Measurements from ENCODE around the gene MYO7A. TPM values are rescaled to one million over a fixed set of nuclear protein-coding genes. Genes with fewer than 3 reads are reported as not detected.

MYO7A gene
- total RNA-seq, 4 donors from 2014 or later: 4.8 to 9.1 (median 6.4) TPM

DNA sequence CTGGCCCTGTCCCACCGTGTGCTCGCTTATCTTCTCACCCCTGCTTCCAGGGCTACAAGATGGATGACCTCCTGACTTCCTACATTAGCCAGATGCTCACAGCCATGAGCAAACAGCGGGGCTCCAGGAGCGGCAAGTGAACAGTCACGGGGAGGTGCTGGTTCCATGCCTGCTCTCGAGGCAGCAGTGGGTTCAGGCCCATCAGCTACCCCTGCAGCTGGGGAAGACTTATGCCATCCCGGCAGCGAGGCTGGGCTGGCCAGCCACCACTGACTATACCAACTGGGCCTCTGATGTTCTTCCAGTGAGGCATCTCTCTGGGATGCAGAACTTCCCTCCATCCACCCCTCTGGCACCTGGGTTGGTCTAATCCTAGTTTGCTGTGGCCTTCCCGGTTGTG is 86.5 kb downstream of the MYO7A start:
- Histone ChIP-seq H3K27ac (replicated peaks in 1 of 4) (no peak overlapping the region), H3K4me1 (no peaks in the 10 kb centered on the region), H3K9me3 (no peaks in the 10 kb centered on the region), H3K27me3 (no peaks in the 10 kb centered on the region), H3K4me3 (no peak overlapping the region), H3K36me3 (peaks cover 0 to 3% (median 0%) of the 10 kb centered on the region in 4 donors)
- TF ChIP-seq CTCF (IDR thresholded peaks at IDR 0.05): no peak
- no peak for TF ChIP-seq EP300 (IDR thresholded peaks at IDR 0.05)
- no peak for TF ChIP-seq POLR2AphosphoS5 (IDR thresholded peaks at IDR 0.05)
- no peak for TF ChIP-seq POLR2A (IDR thresholded peaks at IDR 0.05; ENCODE audit: low read depth)
- WGBS: 87% methylated on average over 9 of the region's 9 CpGs
- intact Hi-C loops (cut with DNase I): no loop called here
- DNase-seq (ENCODE audit: extremely low spot score): peak; percentile 81

DNA sequence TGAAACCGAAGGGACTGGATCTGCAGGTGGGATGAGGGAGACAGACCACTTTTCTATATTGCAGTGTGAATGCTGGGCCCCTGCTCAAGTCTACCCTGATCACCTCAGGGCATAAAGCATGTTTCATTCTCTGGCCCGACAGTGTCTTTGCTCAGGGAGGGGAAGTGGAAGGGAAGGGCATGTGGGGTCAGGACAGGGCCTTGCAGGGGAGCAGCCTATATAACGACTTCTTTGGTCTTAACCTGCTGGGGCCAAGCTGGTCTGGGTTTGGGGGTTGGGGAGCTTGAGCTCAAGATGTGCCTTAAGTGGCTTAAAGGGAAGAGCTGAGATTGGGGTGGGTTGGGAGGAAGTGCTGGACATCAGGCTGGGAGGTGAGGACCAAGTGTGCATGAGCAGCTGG is 87.1 kb downstream of the MYO7A start:
- Histone ChIP-seq H3K36me3 (peaks cover 0 to 3% (median 0%) of the 10 kb centered on the region in 4 donors), H3K4me1 (no peaks in the 10 kb centered on the region), H3K9me3 (no peaks in the 10 kb centered on the region), H3K27ac (replicated peaks in 1 of 4) (no peak overlapping the region), H3K4me3 (no peak overlapping the region), H3K27me3 (no peaks in the 10 kb centered on the region)
- peak; percentile 87 for DNase-seq (ENCODE audit: extremely low spot score)
- TF ChIP-seq POLR2A (IDR thresholded peaks at IDR 0.05; ENCODE audit: low read depth): no peak
- TF ChIP-seq CTCF (IDR thresholded peaks at IDR 0.05): no peak
- TF ChIP-seq POLR2AphosphoS5 (IDR thresholded peaks at IDR 0.05): no peak
- no peak for TF ChIP-seq EP300 (IDR thresholded peaks at IDR 0.05)
- WGBS: 82% methylated on average over 3 of the region's 3 CpGs
- intact Hi-C loops (cut with DNase I): no loop called here

GRCh38 chr11:77217156-77217555 is 89.1 kb downstream of the MYO7A start:
- Histone ChIP-seq H3K27ac (replicated peaks in 1 of 4) (no peak overlapping the region), H3K36me3 (peaks cover 0 to 3% (median 0%) of the 10 kb centered on the region in 4 donors), H3K27me3 (no peaks in the 10 kb centered on the region), H3K4me1 (no peaks in the 10 kb centered on the region), H3K4me3 (no peak overlapping the region), H3K9me3 (no peaks in the 10 kb centered on the region)
- no peak for DNase-seq (ENCODE audit: extremely low spot score)
- WGBS: 70% methylated on average over 2 of the region's 2 CpGs
- TF ChIP-seq EP300 (IDR thresholded peaks at IDR 0.05) (no peak), CTCF (IDR thresholded peaks at IDR 0.05) (no peak), POLR2AphosphoS5 (IDR thresholded peaks at IDR 0.05) (no peak), POLR2A (IDR thresholded peaks at IDR 0.05; ENCODE audit: low read depth) (no peak)
- intact Hi-C loops (cut with DNase I): no loop called here

- 67% methylated on average over 9 of the region's 9 CpGs for WGBS
- H3K36me3 ChIP-seq: no peaks in the 10 kb centered on the region
- no peaks in the 10 kb centered on the region for H3K9me3 ChIP-seq
- H3K27me3 ChIP-seq: peaks cover 0 to 6% (median 0%) of the 10 kb centered on the region in 4 donors
- H3K4me3 ChIP-seq: no peak overlapping the region
- no peaks in the 10 kb centered on the region for H3K4me1 ChIP-seq
- intact Hi-C loops (cut with DNase I): no loop called here
- no peak for TF ChIP-seq POLR2AphosphoS5 (IDR thresholded peaks at IDR 0.05)
- TF ChIP-seq EP300 (IDR thresholded peaks at IDR 0.05): no peak
- no peak for TF ChIP-seq POLR2A (IDR thresholded peaks at IDR 0.05; ENCODE audit: low read depth)
- no peak for TF ChIP-seq CTCF (IDR thresholded peaks at IDR 0.05)
- no peak for DNase-seq (ENCODE audit: extremely low spot score)
- no peak overlapping the region for H3K27ac ChIP-seq (replicated peaks in 1 of 4)
Observed at GRCh38 chr11:77223797-77224196, 95.8 kb downstream of the MYO7A start.
